ENCODE measurements around the gene FGG.

- peak in 1 of 2 donors; percentile 45 for TF ChIP-seq CTCF (IDR thresholded peaks at IDR 0.05)
- no peak for TF ChIP-seq POLR2A (IDR thresholded peaks at IDR 0.05)
- no peak for TF ChIP-seq POLR2AphosphoS5 (IDR thresholded peaks at IDR 0.05)
Observed at GRCh38 chr4:154618708-154619315, 6.4 kb upstream of the FGG start.

All from suprapubic skin (tissue), 4 donors.